Tibial nerve (tissue), 4 donors: Measurements from ENCODE around the gene ZNF865. TPM values are rescaled to one million over a fixed set of nuclear protein-coding genes. Genes with fewer than 3 reads are reported as not detected.
A peak's percentile ranks its signal among the peaks of the same experiment; 100 is the strongest.

ENCODE experiments used
- DNase-seq, 2 donors: peaks; one replicate each; pipeline ENCODE4 v3.0.0-alpha.2; 2019; ENCODE audit warnings: low spot score in 2 of 2
- H3K27ac ChIP-seq, 4 donors: fragments of 200-600 bp; sonication (generic) in 3 of 4; one replicate each; pipeline ENCODE4 v1.5.1; 2017 to 2019; ENCODE audit warnings: mild to moderate bottlenecking in 1 of 4
- H3K27me3 ChIP-seq, 2 donors: fragments of 200-600 bp; sonication (generic) in 1 of 2; one replicate each; pipeline versions ENCODE4 v1.5.1 to v1.6.0; 2017 to 2019
- H3K36me3 ChIP-seq, 3 donors: fragments of 200-600 bp; sonication (generic); one replicate each; pipeline ENCODE4 v1.5.1; 2018 to 2019
- H3K4me1 ChIP-seq, 4 donors: fragments of 200-600 bp; sonication (generic) in 3 of 4; one replicate each; pipeline ENCODE4 v1.5.1; 2017 to 2019
- H3K4me3 ChIP-seq, 4 donors: fragments of 200-600 bp; sonication (generic) in 3 of 4; one replicate each; pipeline ENCODE4 v1.5.1; 2017 to 2019; ENCODE audit warnings: mild to moderate bottlenecking in 1 of 4, moderate library complexity in 1 of 4
- H3K9me3 ChIP-seq, 4 donors: fragments of 200-600 bp; sonication (generic) in 3 of 4; one replicate each; pipeline ENCODE4 v1.5.1; 2017 to 2019
- CTCF ChIP-seq, 5 experiments: fragments of 200-600 bp in 3 of 5; fragments of 450-650 bp in 2 of 5; sonication (generic) in 3 of 5; IDR thresholded peaks; one replicate each; pipeline ENCODE4 v1.5.1; 2016 to 2019; ENCODE audit warnings: antibody characterized with exemption in 5 of 5, mild to moderate bottlenecking in 3 of 5, moderate library complexity in 2 of 5
- EP300 ChIP-seq, 2 donors: sonication (generic); formaldehyde crosslinking; IDR thresholded peaks; one replicate each; pipeline ENCODE4 v1.6.1; 2017; ENCODE audit warnings: antibody characterized with exemption in 2 of 2, mild to moderate bottlenecking in 1 of 2
- POLR2A ChIP-seq, 2 donors: fragments of 450-650 bp; IDR thresholded peaks; one replicate each; pipeline ENCODE4 v1.6.1; 2017; ENCODE audit warnings: antibody characterized with exemption in 2 of 2, mild to moderate bottlenecking in 2 of 2, moderate library complexity in 2 of 2
- WGBS, 2 donors: methylation state at CpG; one replicate each; pipeline ENCODE4 v1.1.5; 2018; 5-methylcytosine and 5-hydroxymethylcytosine counted together
- total RNA-seq, 4 donors: library from RNA; depleted of rRNA; stranded (reverse); fragments of >200 nt; gene quantifications; one replicate each; pipeline ENCODE4 v1.1.0, GENCODE V29; 2016

The ZNF865 gene
- total RNA-seq, 4 donors from 2014 or later, result 8.8 to 15.0 (median 12.7) TPM

DNA sequence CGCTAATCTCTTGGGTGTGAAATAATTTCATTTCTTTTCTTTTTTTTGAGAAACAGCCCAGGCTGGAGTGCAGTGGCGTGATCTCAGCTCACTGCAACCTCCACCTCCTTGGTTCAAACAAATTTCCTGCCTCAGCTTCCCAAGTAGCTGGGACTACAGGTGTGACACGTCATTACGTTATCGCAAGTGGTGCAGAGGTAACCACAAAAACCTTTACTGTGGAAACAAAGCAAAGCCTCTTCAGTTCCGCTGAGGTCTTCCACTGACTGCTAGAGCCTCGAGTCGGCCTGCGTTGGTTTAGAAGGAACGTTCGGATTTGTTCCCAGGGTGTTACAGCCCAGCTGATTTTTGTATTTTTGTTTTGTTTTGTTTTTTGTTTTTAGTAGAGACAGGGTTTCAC, 20.9 kb downstream of the ZNF865 start:
- Histone ChIP-seq H3K27ac (no peak overlapping the region), H3K4me3 (no peak overlapping the region), H3K27me3 (no peaks in the 10 kb centered on the region), H3K36me3 (peaks cover 0 to 15% (median under 1%) of the 10 kb centered on the region in 3 donors), H3K9me3 (no peaks in the 10 kb centered on the region), H3K4me1 (peaks cover 4 to 22% (median 6%) of the 10 kb centered on the region in 4 donors)
- 88 to 89% methylated on average over 11 of the region's 11 CpGs for WGBS, 2 donors
- TF ChIP-seq POLR2A (IDR thresholded peaks at IDR 0.05), result no peak
- no peak for TF ChIP-seq EP300 (IDR thresholded peaks at IDR 0.05)
- TF ChIP-seq CTCF (IDR thresholded peaks at IDR 0.05), result no peak
- no peak for DNase-seq

GRCh38 chr19:55632463-55632834, 27.0 kb downstream of the ZNF865 start:
- Histone ChIP-seq H3K4me1 (peaks cover 0 to 42% (median 21%) of the 10 kb centered on the region in 4 donors), H3K36me3 (no peaks in the 10 kb centered on the region), H3K27me3 (no peaks in the 10 kb centered on the region), H3K27ac (peak overlapping the region in 3 of 4 donors; percentile 21 to 78 (median 45)), H3K4me3 (no peak overlapping the region), H3K9me3 (no peaks in the 10 kb centered on the region)
- peak; percentile 91 to 100 for DNase-seq
- TF ChIP-seq EP300 (IDR thresholded peaks at IDR 0.05) (no peak), POLR2A (IDR thresholded peaks at IDR 0.05) (no peak), CTCF (IDR thresholded peaks at IDR 0.05) (peak; percentile 81 to 89 (median 85))
- 21 to 22% methylated on average over 3 of the region's 3 CpGs for WGBS, 2 donors

GRCh38 chr19:55633861-55634260, 28.4 kb downstream of the ZNF865 start:
- Histone ChIP-seq H3K27ac (peak overlapping the region in 2 of 4 donors; percentile 100), H3K4me1 (peaks cover 0 to 56% (median 22%) of the 10 kb centered on the region in 4 donors), H3K4me3 (no peak overlapping the region), H3K9me3 (no peaks in the 10 kb centered on the region), H3K36me3 (peaks cover 0 to 5% (median 0%) of the 10 kb centered on the region in 3 donors), H3K27me3 (no peaks in the 10 kb centered on the region)
- TF ChIP-seq CTCF (IDR thresholded peaks at IDR 0.05) (no peak), EP300 (IDR thresholded peaks at IDR 0.05) (no peak), POLR2A (IDR thresholded peaks at IDR 0.05) (no peak)
- WGBS, 2 donors, result 85 to 88% methylated on average over 8 of the region's 8 CpGs
- DNase-seq, result no peak

DNA sequence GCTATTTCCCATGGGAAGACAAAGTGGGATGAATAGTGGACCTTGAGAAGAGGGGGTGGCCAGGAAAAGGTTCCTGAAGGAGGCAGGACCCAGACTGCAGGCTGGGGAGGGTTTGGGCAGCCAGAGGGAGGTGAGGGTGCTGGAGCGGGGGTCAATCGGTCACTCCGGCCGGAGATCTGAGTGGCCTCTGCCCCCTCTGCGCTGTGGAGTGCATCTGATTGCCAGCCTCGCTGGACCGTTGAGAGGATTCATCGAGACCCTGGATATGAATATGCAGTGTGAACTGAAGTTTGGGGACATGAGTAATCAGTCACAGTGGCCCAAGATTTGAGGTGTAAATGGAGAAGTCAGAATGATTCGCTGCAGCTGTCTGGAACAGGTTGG, 29.9 kb downstream of the ZNF865 start:
- no peak for TF ChIP-seq POLR2A (IDR thresholded peaks at IDR 0.05)
- TF ChIP-seq EP300 (IDR thresholded peaks at IDR 0.05), result no peak
- TF ChIP-seq CTCF (IDR thresholded peaks at IDR 0.05), result no peak
- no peak for DNase-seq

GRCh38 chr19:55635856-55636440, 30.5 kb downstream of the ZNF865 start:
- no peaks in the 10 kb centered on the region for H3K9me3 ChIP-seq
- WGBS, 2 donors, result 56 to 60% methylated on average over 7 of the region's 7 CpGs
- TF ChIP-seq POLR2A (IDR thresholded peaks at IDR 0.05) (no peak), EP300 (IDR thresholded peaks at IDR 0.05) (no peak), CTCF (IDR thresholded peaks at IDR 0.05) (no peak)
- peak overlapping the region; percentile 96 to 100 (median 99) for H3K4me3 ChIP-seq
- H3K4me1 ChIP-seq, result peaks cover 0 to 75% (median 35%) of the 10 kb centered on the region in 4 donors
- DNase-seq, result no peak
- H3K27me3 ChIP-seq, result no peaks in the 10 kb centered on the region
- peaks cover 0 to 5% (median 0%) of the 10 kb centered on the region in 3 donors for H3K36me3 ChIP-seq
- peak overlapping the region; percentile 98 to 100 (median 100) for H3K27ac ChIP-seq

More for the DNA sequence above, 29.9 kb downstream of the ZNF865 start:
- H3K27me3 ChIP-seq, result no peaks in the 10 kb centered on the region
- peak overlapping the region; percentile 98 to 100 (median 100) for H3K27ac ChIP-seq
- peak overlapping the region; percentile 96 to 100 (median 99) for H3K4me3 ChIP-seq
- H3K36me3 ChIP-seq, result peaks cover 0 to 5% (median 0%) of the 10 kb centered on the region in 3 donors
- H3K4me1 ChIP-seq, result peaks cover 0 to 71% (median 33%) of the 10 kb centered on the region in 4 donors
- 4 to 7% methylated on average over 9 of the region's 9 CpGs for WGBS, 2 donors
- no peaks in the 10 kb centered on the region for H3K9me3 ChIP-seq
